ENCODE measurements around the gene DNA2. TPM values are rescaled to one million over a fixed set of nuclear protein-coding genes. Genes with fewer than 3 reads are reported as not detected.

DNA2 gene
- total RNA-seq, 1 experiment from 2014 or later, result 20.9 TPM

GRCh38 chr10:68364101-68364886 is 107.5 kb downstream of the DNA2 start:
- no peaks in the 10 kb centered on the region for H4K20me1 ChIP-seq (ENCODE audit: insufficient read depth)
- POLR2A ChIA-PET, result no interaction called here
- BruUV-seq (replicated peaks), result no TSS peak
- no peak for ATAC-seq
- no peak overlapping the region for H3K9ac ChIP-seq (ENCODE audit: low read length)
- intact Hi-C loops (cut with micrococcal nuclease), result loop anchor here (10.0 kb wide), 1 partner anchor 531 kb away; no protein-coding TSS in a partner anchor
- no peaks in the 10 kb centered on the region for H3K27me3 ChIP-seq (ENCODE audit: insufficient read depth, low read length)
- H3K4me3 ChIP-seq (replicated peaks in 1 of 2; ENCODE audit: low read depth in 1 of 2, low read length in 2 of 2), result no peak overlapping the region
- H3K4me1 ChIP-seq (ENCODE audit: control insufficient read depth in 1 of 2, insufficient read depth in 2 of 2, low read length in 2 of 2), result no peaks in the 10 kb centered on the region
- CTCF ChIA-PET, result no interaction called here
- H3K9me3 ChIP-seq (ENCODE audit: control insufficient read depth in 1 of 2, insufficient read depth in 1 of 2, low read depth in 1 of 2, low read length in 2 of 2), result no peaks in the 10 kb centered on the region
- RAD21 ChIA-PET (ENCODE audit: low non-redundant PET in 1 of 2, low total read pairs in 2 of 2, uncharacterized antibody in 2 of 2, unreplicated experiment in 2 of 2), result no interaction called here
- no peak overlapping the region for H3K27ac ChIP-seq (ENCODE audit: low read depth, low read length)
- no peaks in the 10 kb centered on the region for H3K9me2 ChIP-seq (ENCODE audit: insufficient read depth)
- DNase-seq (ENCODE audit: low read depth, low spot score), result no peak
- H3K79me2 ChIP-seq (ENCODE audit: insufficient read depth, low read length), result no peaks in the 10 kb centered on the region
- no peak overlapping the region for H3K4me2 ChIP-seq (ENCODE audit: low read length)
- no peak for TF ChIP-seq MAX (IDR thresholded peaks at IDR 0.05)
- TF ChIP-seq SIN3A (IDR thresholded peaks at IDR 0.05; ENCODE audit: low read depth), result no peak
- no peak for TF ChIP-seq SP1 (IDR thresholded peaks at IDR 0.05; ENCODE audit: low read depth)
- no peak for TF ChIP-seq YY1 (IDR thresholded peaks at IDR 0.05; ENCODE audit: extremely low read depth, insufficient replicate concordance, low read depth, low read length)
- TF ChIP-seq, protein P1, sequence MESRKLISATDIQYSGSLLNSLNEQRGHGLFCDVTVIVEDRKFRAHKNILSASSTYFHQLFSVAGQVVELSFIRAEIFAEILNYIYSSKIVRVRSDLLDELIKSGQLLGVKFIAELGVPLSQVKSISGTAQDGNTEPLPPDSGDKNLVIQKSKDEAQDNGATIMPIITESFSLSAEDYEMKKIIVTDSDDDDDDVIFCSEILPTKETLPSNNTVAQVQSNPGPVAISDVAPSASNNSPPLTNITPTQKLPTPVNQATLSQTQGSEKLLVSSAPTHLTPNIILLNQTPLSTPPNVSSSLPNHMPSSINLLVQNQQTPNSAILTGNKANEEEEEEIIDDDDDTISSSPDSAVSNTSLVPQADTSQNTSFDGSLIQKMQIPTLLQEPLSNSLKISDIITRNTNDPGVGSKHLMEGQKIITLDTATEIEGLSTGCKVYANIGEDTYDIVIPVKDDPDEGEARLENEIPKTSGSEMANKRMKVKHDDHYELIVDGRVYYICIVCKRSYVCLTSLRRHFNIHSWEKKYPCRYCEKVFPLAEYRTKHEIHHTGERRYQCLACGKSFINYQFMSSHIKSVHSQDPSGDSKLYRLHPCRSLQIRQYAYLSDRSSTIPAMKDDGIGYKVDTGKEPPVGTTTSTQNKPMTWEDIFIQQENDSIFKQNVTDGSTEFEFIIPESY (IDR thresholded peaks at IDR 0.05; ENCODE audit: extremely low read depth, insufficient replicate concordance, low read length), result no peak
- no peak for TF ChIP-seq ZNF274 (IDR thresholded peaks at IDR 0.05; ENCODE audit: low read depth, low read length)
- no peak for TF ChIP-seq POLR2AphosphoS5 (IDR thresholded peaks at IDR 0.05; ENCODE audit: low read depth, low read length)
- no peak for TF ChIP-seq CEBPB (IDR thresholded peaks at IDR 0.05; ENCODE audit: low read depth)
- TF ChIP-seq ZFX (IDR thresholded peaks at IDR 0.05), result no peak
- TF ChIP-seq, protein P2, sequence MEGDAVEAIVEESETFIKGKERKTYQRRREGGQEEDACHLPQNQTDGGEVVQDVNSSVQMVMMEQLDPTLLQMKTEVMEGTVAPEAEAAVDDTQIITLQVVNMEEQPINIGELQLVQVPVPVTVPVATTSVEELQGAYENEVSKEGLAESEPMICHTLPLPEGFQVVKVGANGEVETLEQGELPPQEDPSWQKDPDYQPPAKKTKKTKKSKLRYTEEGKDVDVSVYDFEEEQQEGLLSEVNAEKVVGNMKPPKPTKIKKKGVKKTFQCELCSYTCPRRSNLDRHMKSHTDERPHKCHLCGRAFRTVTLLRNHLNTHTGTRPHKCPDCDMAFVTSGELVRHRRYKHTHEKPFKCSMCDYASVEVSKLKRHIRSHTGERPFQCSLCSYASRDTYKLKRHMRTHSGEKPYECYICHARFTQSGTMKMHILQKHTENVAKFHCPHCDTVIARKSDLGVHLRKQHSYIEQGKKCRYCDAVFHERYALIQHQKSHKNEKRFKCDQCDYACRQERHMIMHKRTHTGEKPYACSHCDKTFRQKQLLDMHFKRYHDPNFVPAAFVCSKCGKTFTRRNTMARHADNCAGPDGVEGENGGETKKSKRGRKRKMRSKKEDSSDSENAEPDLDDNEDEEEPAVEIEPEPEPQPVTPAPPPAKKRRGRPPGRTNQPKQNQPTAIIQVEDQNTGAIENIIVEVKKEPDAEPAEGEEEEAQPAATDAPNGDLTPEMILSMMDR (IDR thresholded peaks at IDR 0.05 in 2 of 3, conservative IDR thresholded peaks at IDR 0.05 in 1 of 3; ENCODE audit: borderline replicate concordance in 1 of 3, insufficient read depth in 1 of 3, low read depth in 2 of 3, low read length in 2 of 3), result no peak
- no peak overlapping the region for H2AFZ ChIP-seq (ENCODE audit: low read depth, low read length, poor library complexity, severe bottlenecking)
- peaks cover 0 to 2% of the 10 kb centered on the region in 2 experiments; a peak in 2 of 4 replicates for H3K36me3 ChIP-seq (ENCODE audit: control insufficient read depth in 1 of 2, insufficient read depth in 2 of 2, low read length in 2 of 2)

Other genes starting within 250 kb of the DNA2 start
- not detected for gene ATOH7, start 239.9 kb downstream of the DNA2 start, total RNA-seq (2021; ENCODE audit: unreplicated experiment)
- 126 TPM for gene HNRNPH3, start 139.9 kb downstream of the DNA2 start, total RNA-seq (2021; ENCODE audit: unreplicated experiment)
- gene PBLD, start 139.0 kb downstream of the DNA2 start, total RNA-seq (2021; ENCODE audit: unreplicated experiment), result 2.2 TPM
- gene RUFY2, start 64.7 kb downstream of the DNA2 start, total RNA-seq (2021; ENCODE audit: unreplicated experiment), result 13.0 TPM
- 8.5 TPM for gene SLC25A16, start 55.5 kb upstream of the DNA2 start, total RNA-seq (2021; ENCODE audit: unreplicated experiment)
- gene TET1, start 88.4 kb upstream of the DNA2 start, total RNA-seq (2021; ENCODE audit: unreplicated experiment), result 2.7 TPM
- 84.4 TPM for gene CCAR1, start 249.3 kb upstream of the DNA2 start, total RNA-seq (2021; ENCODE audit: unreplicated experiment)

Measured in HCT116 (cell line).